Hepatocyte (in vitro differentiated cells): ENCODE results near the gene LRRN4CL. TPM values are rescaled to one million over a fixed set of nuclear protein-coding genes. Genes with fewer than 3 reads are reported as not detected.
A peak's percentile ranks its signal among the peaks of the same experiment; 100 is the strongest.

Experiments
- DNase-seq: peaks from one replicate; pipeline ENCODE4 v3.0.0-alpha.2; 2016; ENCODE audit warnings: low spot score
- H2AFZ ChIP-seq: fragments of 200-600 bp; sonication (generic); 2 replicates; pipeline ENCODE4 v1.6.0; 2016; ENCODE audit warnings: antibody characterized with exemption, mild to moderate bottlenecking
- H3K27ac ChIP-seq: fragments of 200-600 bp; sonication (generic); 2 replicates; pipeline ENCODE4 v1.5.1; 2016; ENCODE audit warnings: mild to moderate bottlenecking
- H3K27me3 ChIP-seq: fragments of 200-600 bp; sonication (generic); 2 replicates; pipeline ENCODE4 v1.6.1; 2016
- H3K36me3 ChIP-seq: fragments of 200-600 bp; sonication (generic); replicated peaks from 2 replicates; pipeline ENCODE4 v1.5.1; 2016; ENCODE audit warnings: low read depth; ENCODE audit not compliant: insufficient read depth
- H3K4me1 ChIP-seq: fragments of 200-600 bp; sonication (generic); 2 replicates; pipeline ENCODE4 v1.5.1; 2016; ENCODE audit warnings: mild to moderate bottlenecking, moderate library complexity; ENCODE audit not compliant: insufficient read depth
- H3K4me2 ChIP-seq: fragments of 200-600 bp; sonication (generic); 2 replicates; pipeline ENCODE4 v1.6.0; 2016
- H3K4me3 ChIP-seq: fragments of 200-600 bp; sonication (generic); 2 replicates; pipeline ENCODE4 v1.5.1; 2016; ENCODE audit warnings: mild to moderate bottlenecking
- H3K79me2 ChIP-seq: fragments of 200-600 bp; sonication (generic); 2 replicates; pipeline ENCODE4 v1.6.0; 2017; ENCODE audit warnings: mild to moderate bottlenecking
- H3K9me2 ChIP-seq: fragments of 200-600 bp; sonication (generic); replicated peaks from 2 replicates; pipeline ENCODE4 v1.6.0; 2017; ENCODE audit warnings: mild to moderate bottlenecking; ENCODE audit not compliant: insufficient read depth
- H3K9me3 ChIP-seq: fragments of 200-600 bp; sonication (generic); 2 replicates; pipeline ENCODE4 v1.5.1; 2016; ENCODE audit warnings: low read depth, mild to moderate bottlenecking
- H4K20me1 ChIP-seq: fragments of 200-600 bp; sonication (generic); 2 replicates; pipeline ENCODE4 v1.6.0; 2016; ENCODE audit warnings: mild to moderate bottlenecking; ENCODE audit not compliant: insufficient read depth, poor library complexity, severe bottlenecking
- CTCF ChIP-seq: fragments of 200-600 bp; sonication (generic); IDR thresholded peaks from 2 replicates; pipeline ENCODE4 v1.5.1; 2016; ENCODE audit warnings: antibody characterized with exemption, mild to moderate bottlenecking; ENCODE audit not compliant: poor library complexity
- EZH2 ChIP-seq: fragments of 200-600 bp; sonication (generic); IDR thresholded peaks from 2 replicates; pipeline ENCODE4 v1.6.1; 2016; ENCODE audit warnings: antibody characterized with exemption, mild to moderate bottlenecking, borderline replicate concordance
- EZH2phosphoT487 ChIP-seq: fragments of 200-600 bp; sonication (generic); IDR thresholded peaks from one replicate; pipeline ENCODE4 v1.6.1; 2018; ENCODE audit warnings: antibody characterized with exemption, mild to moderate bottlenecking, low read depth, moderate library complexity; ENCODE audit not compliant: unreplicated experiment, severe bottlenecking
- WGBS: methylation state at CpG from one replicate; pipeline ENCODE4 v1.1.6; 2016; ENCODE audit warnings: low lambda C conversion rate; ENCODE audit errors: missing lambda C conversion rate; 5-methylcytosine and 5-hydroxymethylcytosine counted together
- polyA plus RNA-seq: library from polyadenylated mRNA; unstranded; fragments of >200 nt; fragmentation: Nextera tagmentation; extraction: Ambion mirVana; gene quantifications from 2 replicates; pipeline ENCODE4 v1.2.1, GENCODE V29; 2016
- total RNA-seq: library from RNA; depleted of rRNA; stranded (reverse); fragments of >200 nt; gene quantifications from 2 replicates; pipeline ENCODE4 v1.2.3, GENCODE V29; 2014

The LRRN4CL gene
- total and polyA plus RNA-seq, 2 experiments from 2014 or later, result 0.40 to 0.41 TPM

- H3K36me3 ChIP-seq, result no peaks in the 10 kb centered on the region
- no peak for TF ChIP-seq EZH2
- no peaks in the 10 kb centered on the region for H3K9me2 ChIP-seq
- peaks cover 4% of the 10 kb centered on the region for H3K4me1 ChIP-seq
- H4K20me1 ChIP-seq, result no peaks in the 10 kb centered on the region
- H3K27me3 ChIP-seq, result no peaks in the 10 kb centered on the region
- H3K4me3 ChIP-seq, result no peak overlapping the region
- no peak overlapping the region for H2AFZ ChIP-seq
- no peaks in the 10 kb centered on the region for H3K9me3 ChIP-seq
- H3K27ac ChIP-seq, result no peak overlapping the region
- WGBS, result 95% methylated on average over 6 of the region's 6 CpGs
- H3K4me2 ChIP-seq, result no peak overlapping the region
- peaks cover 59% of the 10 kb centered on the region for H3K79me2 ChIP-seq
- DNase-seq, result no peak
These were observed 41.7 kb downstream of the LRRN4CL start for GRCh38 chr11:62647609-62648005.

- Histone ChIP-seq H3K9me3 (no peaks in the 10 kb centered on the region), H3K4me1 (peaks cover 4% of the 10 kb centered on the region), H3K9me2 (no peaks in the 10 kb centered on the region), H3K27me3 (no peaks in the 10 kb centered on the region), H3K79me2 (peaks cover 59% of the 10 kb centered on the region), H3K4me3 (no peak overlapping the region), H3K4me2 (peak overlapping the region; percentile 52), H2AFZ (no peak overlapping the region), H3K27ac (peak overlapping the region; percentile 39), H4K20me1 (no peaks in the 10 kb centered on the region), H3K36me3 (no peaks in the 10 kb centered on the region)
- 76% methylated on average over 32 of the region's 32 CpGs for WGBS
- DNase-seq, result no peak
- TF ChIP-seq EZH2phosphoT487, result no peak
- TF ChIP-seq EZH2, result no peak
- TF ChIP-seq CTCF, result no peak
These were observed 42.3 kb downstream of the LRRN4CL start for GRCh38 chr11:62646825-62647608.

- Histone ChIP-seq H3K9me3 (no peaks in the 10 kb centered on the region), H3K9me2 (no peaks in the 10 kb centered on the region), H3K27ac (peak within 1 kb of the TSS; percentile 97), H3K4me2 (peak within 1 kb of the TSS; percentile 97), H3K27me3 (no peaks in the 10 kb centered on the region), H3K79me2 (peaks cover 59% of the 10 kb centered on the region), H3K36me3 (no peaks in the 10 kb centered on the region), H4K20me1 (no peaks in the 10 kb centered on the region), H3K4me1 (peaks cover 6% of the 10 kb centered on the region), H3K4me3 (peak within 1 kb of the TSS; percentile 72), H2AFZ (peak within 1 kb of the TSS; percentile 20)
- TF ChIP-seq EZH2 (no peak), CTCF (no peak), EZH2phosphoT487 (no peak)
- under 1% methylated on average over 72 of the region's 73 CpGs for WGBS
- peak; percentile 100 for DNase-seq
These were observed 43.1 kb downstream of the LRRN4CL start, which contains the start of gene GANAB for GRCh38 chr11:62645946-62646824. Gene GANAB, minus strand, starts transcription at chr11:62646613. Its CDS starts 14 bp downstream, at chr11:62646599.

GRCh38 chr11:62645671-62645945, 43.7 kb downstream of the LRRN4CL start:
- no peaks in the 10 kb centered on the region for H3K9me3 ChIP-seq
- 16% methylated on average over 11 of the region's 11 CpGs for WGBS
- peak overlapping the region; percentile 97 for H3K27ac ChIP-seq
- H3K9me2 ChIP-seq, result no peaks in the 10 kb centered on the region
- peak overlapping the region; percentile 20 for H2AFZ ChIP-seq
- H4K20me1 ChIP-seq, result no peaks in the 10 kb centered on the region
- no peaks in the 10 kb centered on the region for H3K36me3 ChIP-seq
- H3K4me2 ChIP-seq, result peak overlapping the region; percentile 97
- no peak for TF ChIP-seq EZH2
- TF ChIP-seq EZH2phosphoT487, result no peak
- no peak for TF ChIP-seq CTCF
- DNase-seq, result no peak
- peaks cover 57% of the 10 kb centered on the region for H3K79me2 ChIP-seq
- H3K4me1 ChIP-seq, result peaks cover 10% of the 10 kb centered on the region
- peak overlapping the region; percentile 72 for H3K4me3 ChIP-seq
- H3K27me3 ChIP-seq, result no peaks in the 10 kb centered on the region
